Common myeloid progenitor, CD34-positive (primary cell): ENCODE data around the gene SLC22A2.

Experiments
- CTCF ChIA-PET: fragments of 350-600 bp; sonication (Branson Sonifier 250); formaldehyde crosslinking; loops from one replicate; lab custom pipeline; 2021; ENCODE audit warnings: antibody characterized with exemption; lab: Charles Lee
- POLR2A ChIA-PET: fragments of 350-600 bp; sonication (Branson Sonifier 250); formaldehyde crosslinking; loops from one replicate; lab custom pipeline; 2021; ENCODE audit warnings: antibody characterized with exemption; lab: Charles Lee
- DNase-seq, 3 donors: peaks; one replicate each; pipeline versions ENCODE4 v3.0.0 to v3.0.0-alpha.2; 2013
- H3K27ac ChIP-seq, 2 experiments: 1 replicate in 1 of 2; 2 replicates in 1 of 2; pipeline ENCODE4 v1.7.0; 2013; ENCODE audit warnings: inconsistent platforms in 2 of 2, low read length in 2 of 2, mild to moderate bottlenecking in 2 of 2, low read depth in 1 of 2, moderate library complexity in 1 of 2; ENCODE audit not compliant: severe bottlenecking in 2 of 2, insufficient read depth in 1 of 2, poor library complexity in 1 of 2
- H3K27me3 ChIP-seq, 5 experiments: replicated peaks in 2 of 5; 1 replicate in 3 of 5; 2 replicates in 2 of 5; pipeline versions ENCODE4 v1.6.1 to v1.7.0; 2013; ENCODE audit warnings: low read length in 4 of 5, mild to moderate bottlenecking in 2 of 5, moderate library complexity in 2 of 5, inconsistent platforms in 1 of 5; ENCODE audit not compliant: insufficient read depth in 5 of 5, control insufficient read depth in 4 of 5
- H3K36me3 ChIP-seq, 4 experiments: 1 replicate in 2 of 4; 2 replicates in 2 of 4; pipeline versions ENCODE4 v1.6.1 to v1.7.0; 2013; ENCODE audit warnings: low read length in 3 of 4, control low read depth in 1 of 4, mild to moderate bottlenecking in 1 of 4; ENCODE audit not compliant: control insufficient read depth in 4 of 4, insufficient read depth in 4 of 4
- H3K4me1 ChIP-seq, 4 experiments: 1 replicate in 3 of 4; 2 replicates in 1 of 4; pipeline versions ENCODE4 v1.6.1 to v1.7.1; 2013; ENCODE audit warnings: low read length in 3 of 4, mild to moderate bottlenecking in 3 of 4, control low read depth in 1 of 4, inconsistent platforms in 1 of 4, moderate library complexity in 1 of 4; ENCODE audit not compliant: control insufficient read depth in 4 of 4, insufficient read depth in 4 of 4; ENCODE audit errors: control extremely low read depth in 1 of 4
- H3K4me3 ChIP-seq, 7 experiments: 1 replicate in 4 of 7; 2 replicates in 3 of 7; pipeline versions ENCODE4 v1.5.1 to v1.7.0; 2013; ENCODE audit warnings: mild to moderate bottlenecking in 7 of 7, low read length in 6 of 7, moderate library complexity in 6 of 7, inconsistent platforms in 2 of 7, low read depth in 2 of 7, control low read depth in 1 of 7; ENCODE audit not compliant: insufficient read depth in 4 of 7, control insufficient read depth in 1 of 7; ENCODE audit errors: extremely low read depth in 1 of 7
- H3K9me3 ChIP-seq, 5 experiments: 1 replicate in 4 of 5; 2 replicates in 1 of 5; pipeline versions ENCODE4 v1.6.1 to v1.7.1; 2013; ENCODE audit warnings: low read length in 4 of 5, mild to moderate bottlenecking in 2 of 5, inconsistent platforms in 1 of 5, low read depth in 1 of 5, moderate library complexity in 1 of 5; ENCODE audit not compliant: control insufficient read depth in 4 of 5, insufficient read depth in 2 of 5; ENCODE audit errors: control extremely low read depth in 1 of 5
- WGBS: methylation state at CpG from one replicate; pipeline ENCODE4 v1.1.5; 2013; ENCODE audit not compliant: insufficient coverage; 5-methylcytosine and 5-hydroxymethylcytosine counted together

The SLC22A2 gene

DNA sequence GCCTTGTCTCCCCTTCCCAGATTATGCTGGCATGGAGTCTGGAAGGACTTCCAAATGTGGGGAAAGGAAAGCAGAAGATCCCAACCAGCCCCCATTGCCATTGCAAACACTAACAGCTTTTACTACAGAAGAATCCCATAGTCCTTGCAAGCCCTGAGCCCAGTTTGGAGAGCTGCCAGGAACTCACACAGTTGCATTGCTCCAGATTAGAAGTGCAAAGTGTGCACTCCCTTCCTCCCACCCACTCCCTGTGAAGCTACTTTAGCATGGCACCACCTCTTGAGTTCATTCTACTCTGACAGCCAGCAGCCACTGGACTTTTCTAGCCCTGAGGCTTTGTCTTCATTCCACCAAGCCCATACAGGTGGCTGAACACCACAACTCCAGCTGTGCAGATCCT lies 67.6 kb downstream of the SLC22A2 start:
- no peak overlapping the region for H3K27ac ChIP-seq

DNA sequence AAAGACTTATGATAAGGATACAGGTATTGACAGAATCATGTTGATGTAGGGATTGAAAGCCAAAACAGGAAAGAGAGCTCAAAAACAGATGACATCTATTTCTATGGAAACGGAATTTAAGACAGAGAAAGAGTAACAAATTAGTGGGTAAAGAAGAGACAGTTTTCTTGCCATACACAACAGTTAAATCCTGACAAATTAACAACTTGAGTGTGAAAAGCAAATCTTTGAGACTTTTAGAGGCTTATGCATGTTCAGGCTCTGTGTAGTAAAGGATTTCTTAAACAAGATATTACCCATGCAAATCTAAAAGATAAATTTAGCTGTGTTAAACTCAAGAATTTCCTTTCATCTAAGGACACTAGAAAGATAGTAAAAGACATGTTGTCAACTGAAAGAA lies 68.5 kb downstream of the SLC22A2 start:
- DNase-seq = no peak
- no CpG with 5 or more reads among the region's 1 CpG for WGBS

More for the DNA sequence above, 67.6 kb downstream of the SLC22A2 start:
- Histone ChIP-seq H3K9me3 (peaks cover 5 to 21% (median 5%) of the 10 kb centered on the region in 5 experiments), H3K4me1 (no peaks in the 10 kb centered on the region), H3K27me3 (no peaks in the 10 kb centered on the region), H3K36me3 (no peaks in the 10 kb centered on the region), H3K4me3 (no peak overlapping the region)
- POLR2A ChIA-PET = no interaction called here
- CTCF ChIA-PET = no interaction called here
- no peak for DNase-seq

DNA sequence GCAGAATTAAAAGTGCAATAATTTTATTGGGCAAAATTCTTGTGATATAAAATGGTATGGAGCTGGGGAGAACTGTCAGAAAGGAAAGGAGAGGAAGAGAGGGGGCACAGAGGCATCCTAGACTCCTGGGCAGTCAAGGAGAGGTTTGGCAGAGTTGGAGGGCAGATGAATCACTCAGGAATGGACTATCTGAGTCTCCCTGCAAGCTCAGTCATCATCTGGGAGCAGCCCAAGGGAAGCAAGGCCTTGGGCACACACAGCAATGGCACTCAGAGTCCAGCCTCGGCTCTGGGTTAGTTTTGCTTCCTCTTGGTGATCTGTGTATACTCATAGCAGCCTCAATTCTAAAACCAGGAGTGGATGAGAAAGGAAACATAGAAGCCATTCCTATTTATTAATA lies 69.8 kb downstream of the SLC22A2 start:
- no peaks in the 10 kb centered on the region for H3K4me1 ChIP-seq
- no peaks in the 10 kb centered on the region for H3K36me3 ChIP-seq
- H3K27me3 ChIP-seq = no peaks in the 10 kb centered on the region
- no peak for DNase-seq
- CTCF ChIA-PET = no interaction called here
- H3K4me3 ChIP-seq = no peak overlapping the region
- POLR2A ChIA-PET = no interaction called here
- WGBS = no CpG with 5 or more reads among the region's 1 CpG
- peaks cover 5 to 18% (median 5%) of the 10 kb centered on the region in 5 experiments for H3K9me3 ChIP-seq
- no peak overlapping the region for H3K27ac ChIP-seq

More for the DNA sequence above, 68.5 kb downstream of the SLC22A2 start:
- H3K4me1 ChIP-seq = no peaks in the 10 kb centered on the region
- H3K27ac ChIP-seq = no peak overlapping the region
- H3K4me3 ChIP-seq = no peak overlapping the region
- CTCF ChIA-PET = no interaction called here
- H3K36me3 ChIP-seq = no peaks in the 10 kb centered on the region
- no peaks in the 10 kb centered on the region for H3K27me3 ChIP-seq
- POLR2A ChIA-PET = no interaction called here
- H3K9me3 ChIP-seq = peaks cover 5 to 21% (median 5%) of the 10 kb centered on the region in 5 experiments

DNA sequence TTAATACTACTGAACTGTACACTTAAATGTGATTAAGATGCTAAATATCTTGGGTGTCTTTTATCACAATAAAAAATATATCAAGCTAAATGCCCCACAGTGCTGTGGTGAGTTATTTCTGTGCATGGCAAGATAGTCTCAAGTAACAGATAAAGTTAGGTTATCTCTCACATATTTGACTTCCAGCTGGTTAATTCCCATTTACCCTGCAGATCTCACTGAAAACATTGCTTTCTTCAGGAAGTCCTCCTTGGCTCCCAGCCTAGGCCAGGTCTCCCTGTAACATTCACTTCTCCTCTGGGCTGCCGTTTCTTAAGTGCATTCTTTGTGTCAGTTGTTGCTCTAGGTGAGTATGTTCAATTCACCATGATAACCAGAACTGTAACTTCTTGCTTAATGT lies 77.9 kb downstream of the SLC22A2 start:
- CTCF ChIA-PET = no interaction called here
- WGBS = no CpG with 5 or more reads among the region's 1 CpG

DNA sequence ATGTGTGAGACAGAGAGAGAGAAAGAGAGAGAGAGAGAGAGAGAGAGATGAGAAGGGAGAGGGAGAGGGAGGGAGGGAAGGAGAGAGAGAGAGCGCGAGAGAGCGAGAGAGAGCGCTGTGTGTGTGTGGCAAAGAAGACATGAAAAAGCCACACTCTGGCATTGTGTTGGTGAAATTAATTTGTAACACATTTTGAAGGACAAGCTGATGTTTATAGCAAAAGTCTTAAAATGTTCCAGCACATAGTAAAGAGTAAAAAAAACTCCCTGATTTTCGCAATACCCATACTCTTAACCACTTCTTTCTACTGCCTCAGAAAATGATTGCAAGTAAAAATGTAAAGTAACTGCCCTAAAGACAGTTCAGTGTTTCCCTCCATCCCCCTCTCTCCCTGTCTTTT lies 80.3 kb downstream of the SLC22A2 start:
- H3K27me3 ChIP-seq = peaks cover 0 to 7% (median 3%) of the 10 kb centered on the region in 5 experiments
- DNase-seq = no peak
- CTCF ChIA-PET = no interaction called here
- WGBS = 100% methylated on average over 5 of the region's 5 CpGs
- POLR2A ChIA-PET = no interaction called here
- H3K9me3 ChIP-seq = no peaks in the 10 kb centered on the region
- H3K4me3 ChIP-seq = no peak overlapping the region
- H3K27ac ChIP-seq = no peak overlapping the region
- no peaks in the 10 kb centered on the region for H3K4me1 ChIP-seq
- H3K36me3 ChIP-seq = no peaks in the 10 kb centered on the region

More for the DNA sequence above, 77.9 kb downstream of the SLC22A2 start:
- DNase-seq = no peak
- Histone ChIP-seq H3K36me3 (no peaks in the 10 kb centered on the region), H3K4me3 (no peak overlapping the region), H3K9me3 (no peaks in the 10 kb centered on the region), H3K4me1 (no peaks in the 10 kb centered on the region), H3K27ac (no peak overlapping the region), H3K27me3 (peaks cover 0 to 4% (median 0%) of the 10 kb centered on the region in 5 experiments)
- POLR2A ChIA-PET = no interaction called here

DNA sequence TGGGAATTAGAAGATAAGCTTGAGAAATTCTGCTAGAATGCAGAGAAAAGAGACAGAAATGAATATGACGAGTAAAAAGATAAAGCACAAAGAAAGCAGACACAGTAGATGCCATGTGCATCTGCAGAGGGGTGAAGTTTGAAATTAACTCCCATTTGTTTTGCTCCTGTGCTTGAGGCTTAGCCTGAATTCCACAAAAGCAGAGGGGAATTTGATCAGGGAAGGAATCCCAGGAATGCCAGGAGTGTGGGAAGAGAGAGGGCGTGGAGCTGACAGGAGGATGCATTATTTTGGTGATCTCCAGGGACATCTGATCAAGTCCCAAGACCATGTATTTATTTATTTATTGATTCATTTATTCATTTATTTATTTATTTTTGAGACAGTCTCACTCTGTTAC lies 81.4 kb downstream of the SLC22A2 start:
- Histone ChIP-seq H3K9me3 (no peaks in the 10 kb centered on the region), H3K4me3 (no peak overlapping the region), H3K27ac (no peak overlapping the region), H3K4me1 (no peaks in the 10 kb centered on the region), H3K27me3 (peaks cover 0 to 7% (median 3%) of the 10 kb centered on the region in 5 experiments), H3K36me3 (no peaks in the 10 kb centered on the region)
- POLR2A ChIA-PET = no interaction called here
- no peak for DNase-seq
- CTCF ChIA-PET = no interaction called here
- 22% methylated on average over 1 of the region's 2 CpGs for WGBS

DNA sequence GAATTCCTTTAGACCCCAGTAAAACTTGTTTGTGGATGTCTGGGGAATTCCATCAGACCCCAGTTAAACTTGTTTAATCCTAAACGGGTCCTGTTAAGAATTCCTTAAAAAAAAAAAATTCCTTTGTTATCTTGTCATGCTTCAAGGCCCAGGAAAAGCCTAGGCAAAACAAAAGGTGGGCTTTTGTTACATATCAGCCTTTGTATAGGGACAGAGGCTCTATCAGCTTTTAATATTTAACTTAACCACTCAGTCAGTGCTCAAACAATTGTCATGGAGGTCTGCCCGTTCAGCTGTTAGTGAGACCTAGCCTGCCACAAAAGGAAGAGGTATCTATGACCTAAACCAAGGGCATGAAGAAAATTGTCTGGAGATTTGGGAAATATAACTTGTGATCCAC lies 83.9 kb downstream of the SLC22A2 start:
- ChIA-PET POLR2A (no interaction called here), CTCF (no interaction called here)
- no peak for DNase-seq
- Histone ChIP-seq H3K4me3 (no peak overlapping the region), H3K27me3 (peaks cover 0 to 14% (median 5%) of the 10 kb centered on the region in 5 experiments), H3K36me3 (no peaks in the 10 kb centered on the region), H3K27ac (no peak overlapping the region), H3K4me1 (no peaks in the 10 kb centered on the region), H3K9me3 (no peaks in the 10 kb centered on the region)
- WGBS = 100% methylated on average over 1 of the region's 2 CpGs
